HG03196 (cell line): Measurements from ENCODE around the gene MYD88.

Source experiments
- ATAC-seq: cut with Tn5 transposase; IDR thresholded peaks from one replicate; pipeline ENCODE4 v1.9.1; 2021; ENCODE audit not compliant: unreplicated experiment

The MYD88 gene

DNA sequence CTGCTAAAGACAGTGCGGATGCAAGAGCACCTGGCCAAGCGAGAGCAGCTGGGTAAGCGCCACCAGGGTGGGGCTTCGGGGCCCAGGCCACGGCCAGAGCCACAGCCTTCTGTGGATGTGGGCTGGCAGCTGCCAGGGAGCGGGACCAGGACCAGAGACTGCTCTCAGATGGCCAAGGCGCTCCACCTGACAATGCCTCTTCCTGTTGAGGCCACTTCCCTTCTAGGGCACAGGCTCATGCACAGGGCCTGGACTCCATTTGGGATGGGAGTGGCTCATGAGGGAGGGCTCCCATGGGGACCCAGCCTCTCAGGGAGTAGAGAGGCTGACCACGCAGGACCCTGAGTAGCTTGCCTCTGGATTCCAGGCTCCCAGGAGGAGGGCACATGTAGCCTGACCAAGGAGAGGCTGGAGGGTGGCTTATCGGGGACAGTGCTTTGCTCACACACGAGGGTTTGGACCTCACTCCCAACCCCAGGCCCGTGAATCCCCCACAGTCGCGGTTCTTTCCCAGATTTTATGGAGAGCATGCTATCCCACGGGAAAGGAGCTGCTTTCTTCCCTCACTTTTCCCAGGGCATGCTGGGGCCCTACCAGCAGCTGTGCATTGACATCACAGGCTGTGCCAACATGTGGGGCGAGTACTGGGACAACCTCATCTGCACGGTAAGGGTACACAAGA, 26.6 kb upstream of the MYD88 start:
- no peak for ATAC-seq

DNA sequence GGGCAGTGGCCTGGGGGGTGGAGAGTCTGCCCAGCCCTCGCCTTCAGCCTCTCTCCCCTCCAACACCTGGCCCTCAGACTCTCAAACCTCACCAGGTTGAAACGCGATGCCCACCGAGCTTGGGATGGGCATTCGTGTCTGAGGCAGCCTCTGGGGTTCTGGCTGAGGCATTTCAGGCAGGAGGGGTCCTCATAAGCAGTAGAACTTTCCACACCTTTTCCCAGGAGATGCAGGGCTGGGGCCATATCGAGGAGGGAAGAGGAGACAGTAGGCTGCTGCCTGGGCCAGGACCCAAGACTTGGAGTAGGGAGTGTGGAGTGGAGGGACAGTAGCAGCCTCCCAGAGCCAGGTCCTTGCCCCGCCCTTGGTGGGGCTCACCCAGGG, 26.1 kb upstream of the MYD88 start:
- no peak for ATAC-seq

DNA sequence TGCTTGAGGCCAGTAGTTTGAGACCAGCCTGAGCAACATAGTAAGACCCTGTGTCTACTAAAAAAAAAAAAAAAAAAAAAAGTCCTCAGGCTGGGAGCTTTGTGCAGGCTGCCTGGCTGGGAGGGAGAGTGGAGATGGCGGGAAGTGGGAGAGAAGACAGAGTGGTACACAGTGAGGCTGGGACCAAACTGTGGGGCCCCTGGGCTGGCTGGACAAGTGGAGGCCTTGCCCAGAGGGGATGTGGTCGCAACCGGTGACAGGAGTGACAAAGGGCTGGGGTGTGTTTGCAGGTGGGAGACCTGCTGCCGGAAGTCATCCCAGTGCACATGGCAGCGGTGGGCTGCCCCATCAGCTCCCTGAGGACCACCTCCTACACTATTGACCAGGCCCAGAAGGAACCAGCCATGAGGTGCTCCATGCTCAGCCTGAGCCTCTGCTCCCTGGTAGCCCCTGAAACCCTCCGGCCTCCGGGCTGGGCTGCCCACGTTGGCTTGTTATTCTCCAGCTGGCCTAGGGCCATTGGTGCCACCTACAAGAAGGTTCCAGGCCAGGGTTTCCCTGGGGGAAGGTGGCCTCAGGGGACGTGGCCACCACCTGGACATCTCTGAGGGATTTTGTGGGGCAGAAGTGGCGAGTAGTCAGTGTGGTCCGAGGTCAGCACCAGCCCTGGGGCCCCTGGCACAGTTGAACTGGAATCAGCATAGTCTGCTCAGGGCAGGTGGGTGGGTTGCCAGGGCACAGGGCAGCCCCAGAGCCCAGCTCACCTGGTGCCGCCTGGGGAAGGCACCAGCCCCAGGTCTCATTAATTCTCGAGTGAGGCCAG, 24.2 kb upstream of the MYD88 start:
- ATAC-seq: no peak

DNA sequence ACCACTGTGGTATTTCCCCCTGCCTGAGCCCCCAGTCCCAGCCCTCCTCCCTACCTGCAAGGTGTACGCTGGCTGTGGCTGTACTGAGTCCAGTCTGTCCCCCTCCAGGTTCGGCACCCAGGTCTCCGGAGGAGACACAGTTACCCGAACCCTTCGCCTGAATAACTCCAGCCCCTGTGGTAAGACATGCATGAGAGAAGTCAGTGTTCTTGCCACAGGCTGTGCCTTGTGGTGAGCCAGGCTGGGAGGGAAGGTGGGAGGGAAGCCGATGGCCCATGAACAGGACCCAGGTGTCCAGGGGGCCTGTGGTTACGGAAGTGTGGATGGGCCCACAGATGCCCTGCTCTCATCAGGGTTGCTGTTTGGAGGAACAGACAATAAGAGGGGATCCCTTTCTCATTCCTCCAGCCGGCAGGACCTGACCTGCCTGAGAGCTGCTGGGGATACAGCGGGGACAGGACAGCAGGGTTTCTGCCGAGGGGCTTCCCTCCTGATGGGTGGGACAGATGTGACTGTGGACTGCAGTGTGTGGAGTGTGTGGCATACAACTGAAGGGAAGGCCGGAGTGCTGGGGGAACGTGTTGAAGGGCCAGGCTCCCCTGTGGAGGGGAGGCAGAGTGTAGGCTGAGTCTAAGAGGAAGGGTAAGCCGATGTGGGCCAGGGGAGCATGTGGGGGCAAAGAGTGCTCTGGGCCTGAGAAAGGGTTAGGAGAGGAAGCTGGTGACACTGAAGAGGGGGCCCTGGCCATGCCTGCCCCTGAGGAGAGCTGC, 23.4 kb upstream of the MYD88 start:
- ATAC-seq: no peak

DNA sequence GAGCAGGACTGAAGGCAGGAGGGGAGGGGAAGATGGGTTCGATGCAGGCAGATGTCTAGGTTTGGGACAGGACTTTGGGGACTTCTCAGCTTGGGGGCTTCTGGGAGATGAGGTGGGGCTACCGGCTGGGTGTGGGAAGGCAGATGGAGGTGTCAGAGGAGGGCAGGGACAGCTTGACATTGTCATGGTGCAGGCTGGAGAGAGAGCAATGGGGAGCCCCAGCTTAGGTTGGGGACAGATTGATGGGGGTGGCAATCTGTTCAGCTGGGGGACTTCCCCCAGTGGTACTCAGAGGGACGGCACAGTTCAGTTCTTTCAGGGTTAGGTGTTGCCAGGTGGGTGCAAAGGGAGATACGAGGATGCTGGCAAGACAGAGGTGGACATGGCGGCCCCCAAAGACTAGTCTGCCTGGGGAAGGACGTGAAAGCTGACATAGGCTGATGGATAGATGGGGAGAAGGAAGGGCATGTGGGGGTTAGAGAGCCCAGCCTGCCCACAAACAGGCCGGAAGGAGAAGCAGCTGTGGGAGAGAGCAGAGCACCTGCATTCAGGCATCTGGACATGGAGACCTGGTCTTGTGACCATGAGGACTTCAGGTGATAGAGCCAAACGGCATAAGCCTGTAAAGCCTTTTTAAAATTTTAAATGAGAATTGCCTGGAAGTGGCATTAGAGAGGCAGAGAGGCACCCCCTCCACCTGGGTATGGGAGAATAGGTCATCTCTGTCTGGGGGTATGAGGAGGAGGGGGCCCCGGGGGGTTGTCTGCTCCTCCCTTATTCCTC, 22.6 kb upstream of the MYD88 start:
- no peak for ATAC-seq

DNA sequence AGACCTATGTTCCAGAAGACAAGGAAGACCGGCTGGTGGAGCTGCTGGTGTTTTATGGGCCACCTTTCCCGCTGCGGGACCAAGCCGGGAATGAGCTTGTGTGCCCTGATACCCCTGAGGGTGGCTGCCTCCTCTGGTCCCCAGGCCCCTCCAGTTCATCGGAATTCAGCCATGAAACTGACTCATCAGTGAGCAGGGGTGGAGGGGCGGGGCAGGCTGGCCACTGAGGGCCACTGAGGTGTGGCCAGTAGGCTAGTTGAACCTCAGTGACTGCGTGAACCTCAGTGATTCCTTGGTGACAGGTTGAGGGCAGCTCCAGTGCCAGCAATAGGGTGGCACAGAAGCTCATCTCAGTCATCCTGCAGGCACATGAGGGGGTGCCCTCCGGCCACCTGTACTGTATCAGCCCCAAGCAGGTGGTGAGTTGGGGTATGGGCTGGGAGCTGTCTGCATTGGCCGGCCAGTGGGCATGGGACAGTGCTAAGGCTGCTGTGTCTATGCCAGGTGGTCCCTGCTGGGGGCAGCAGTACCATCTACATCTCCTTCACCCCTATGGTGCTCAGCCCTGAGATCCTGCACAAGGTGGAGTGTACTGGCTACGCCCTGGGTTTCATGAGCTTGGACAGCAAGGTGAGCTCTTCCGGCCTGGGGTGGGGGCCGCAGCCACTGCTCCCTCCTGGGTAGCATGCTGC, 21.8 kb upstream of the MYD88 start:
- ATAC-seq: no peak

DNA sequence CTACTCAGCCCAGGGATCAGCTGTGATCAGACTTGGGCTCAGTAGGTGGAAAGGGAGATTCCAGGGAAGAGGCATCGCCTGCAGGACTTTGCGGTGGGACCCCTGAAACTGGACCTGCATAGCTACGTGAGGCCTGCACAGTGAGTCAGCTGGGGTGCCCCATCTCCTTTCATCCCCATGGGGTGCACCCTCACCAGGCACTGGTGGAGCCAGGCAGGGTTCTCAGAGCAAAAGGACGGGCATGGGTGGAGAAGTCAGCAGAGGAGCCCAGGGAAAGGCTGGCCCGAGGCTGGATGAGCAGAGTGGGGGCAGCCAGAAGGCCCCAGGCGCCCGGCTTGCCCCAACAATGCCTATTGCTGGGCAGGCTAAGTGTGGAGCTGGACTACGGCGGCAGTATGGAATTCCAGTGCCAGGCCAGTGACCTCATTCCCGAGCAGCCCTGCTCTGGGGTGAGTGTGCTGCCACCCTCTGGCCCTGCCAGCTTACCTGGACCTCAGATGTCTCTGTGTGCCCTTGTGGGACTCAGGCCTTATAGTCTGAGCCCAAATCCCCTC, 21.2 kb upstream of the MYD88 start:
- no peak for ATAC-seq

DNA sequence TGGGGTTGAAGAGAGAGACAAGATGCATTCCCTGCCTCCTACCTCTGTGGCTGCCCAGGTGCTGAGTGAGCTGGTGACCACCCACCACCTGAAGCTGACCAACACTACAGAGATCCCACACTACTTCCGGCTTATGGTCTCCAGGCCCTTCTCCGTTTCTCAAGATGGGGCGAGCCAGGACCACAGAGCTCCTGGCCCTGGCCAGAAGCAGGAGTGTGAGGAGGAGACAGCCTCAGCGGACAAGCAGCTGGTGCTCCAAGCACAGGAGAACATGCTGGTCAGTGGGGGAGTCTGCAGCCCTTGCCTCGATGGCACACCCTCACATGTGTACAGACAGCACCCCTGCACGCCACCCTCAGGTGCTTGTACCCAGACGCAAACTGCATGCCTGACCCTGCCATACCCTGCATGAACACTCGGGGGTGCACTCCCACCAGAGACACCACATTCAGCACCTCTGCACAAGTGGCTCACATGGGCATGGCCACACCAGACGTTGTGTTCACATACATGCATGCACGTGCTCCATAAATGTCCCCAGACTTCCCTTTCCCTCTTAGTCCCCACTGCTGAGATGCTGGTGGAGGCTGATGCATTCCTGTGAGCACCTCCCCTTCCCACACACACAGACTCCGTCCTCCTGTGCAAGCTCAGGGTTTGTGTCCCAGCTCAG, 20.6 kb upstream of the MYD88 start:
- peak; percentile 60 for ATAC-seq

DNA sequence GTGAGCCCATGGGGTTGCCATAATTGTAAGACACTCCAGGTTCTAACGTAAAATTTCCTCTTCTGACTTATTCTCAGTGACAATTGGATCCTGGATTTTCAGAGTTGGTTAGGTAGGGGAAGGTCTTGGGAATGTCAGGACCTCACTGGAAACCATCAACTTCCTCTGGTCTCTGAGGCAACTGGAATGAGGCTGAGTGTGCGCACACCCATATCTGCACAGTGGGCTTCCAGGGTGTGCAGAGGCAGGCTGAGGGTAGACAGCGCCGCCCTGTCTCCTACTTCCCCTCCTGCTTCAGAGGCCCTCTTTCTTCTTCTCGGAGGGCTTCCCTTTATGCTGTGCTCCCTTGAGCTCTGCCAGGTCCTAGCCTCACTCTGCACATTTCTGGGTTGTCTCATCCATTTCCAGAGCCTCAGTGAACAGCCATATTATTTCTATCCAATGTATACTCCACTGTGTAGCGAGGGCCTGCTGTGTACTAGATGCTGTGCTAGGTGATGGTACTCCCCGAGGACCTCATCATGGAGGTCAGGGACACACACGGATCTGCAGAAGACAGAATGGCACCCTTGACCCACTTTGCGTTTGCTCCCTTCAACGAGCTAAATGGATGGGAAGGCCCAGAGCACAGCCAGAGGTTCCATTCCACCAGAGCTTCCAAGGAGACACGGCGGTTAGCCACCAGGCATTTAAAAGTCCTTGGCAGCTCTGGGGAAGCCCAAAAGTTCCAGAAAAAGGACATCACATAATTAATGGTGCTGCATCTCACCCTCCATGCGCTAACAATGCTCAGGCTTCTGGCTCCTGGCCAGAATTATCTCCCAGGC, 19.8 kb upstream of the MYD88 start:
- no peak for ATAC-seq

DNA sequence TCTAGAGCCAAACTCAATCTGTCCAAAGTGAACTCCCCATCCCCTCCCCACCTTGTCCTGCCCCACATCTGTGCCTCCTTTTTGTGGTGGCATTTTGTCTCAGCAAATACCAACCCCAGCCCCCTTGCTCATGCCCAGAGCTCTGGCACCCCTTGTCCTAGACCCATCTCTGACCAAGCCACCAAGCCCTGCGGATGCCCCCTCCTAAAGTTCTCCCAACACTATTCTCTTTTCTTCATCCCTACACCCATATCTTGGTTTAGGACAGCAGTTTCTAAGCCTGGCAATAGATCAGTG, 19.3 kb upstream of the MYD88 start:
- ATAC-seq: no peak

DNA sequence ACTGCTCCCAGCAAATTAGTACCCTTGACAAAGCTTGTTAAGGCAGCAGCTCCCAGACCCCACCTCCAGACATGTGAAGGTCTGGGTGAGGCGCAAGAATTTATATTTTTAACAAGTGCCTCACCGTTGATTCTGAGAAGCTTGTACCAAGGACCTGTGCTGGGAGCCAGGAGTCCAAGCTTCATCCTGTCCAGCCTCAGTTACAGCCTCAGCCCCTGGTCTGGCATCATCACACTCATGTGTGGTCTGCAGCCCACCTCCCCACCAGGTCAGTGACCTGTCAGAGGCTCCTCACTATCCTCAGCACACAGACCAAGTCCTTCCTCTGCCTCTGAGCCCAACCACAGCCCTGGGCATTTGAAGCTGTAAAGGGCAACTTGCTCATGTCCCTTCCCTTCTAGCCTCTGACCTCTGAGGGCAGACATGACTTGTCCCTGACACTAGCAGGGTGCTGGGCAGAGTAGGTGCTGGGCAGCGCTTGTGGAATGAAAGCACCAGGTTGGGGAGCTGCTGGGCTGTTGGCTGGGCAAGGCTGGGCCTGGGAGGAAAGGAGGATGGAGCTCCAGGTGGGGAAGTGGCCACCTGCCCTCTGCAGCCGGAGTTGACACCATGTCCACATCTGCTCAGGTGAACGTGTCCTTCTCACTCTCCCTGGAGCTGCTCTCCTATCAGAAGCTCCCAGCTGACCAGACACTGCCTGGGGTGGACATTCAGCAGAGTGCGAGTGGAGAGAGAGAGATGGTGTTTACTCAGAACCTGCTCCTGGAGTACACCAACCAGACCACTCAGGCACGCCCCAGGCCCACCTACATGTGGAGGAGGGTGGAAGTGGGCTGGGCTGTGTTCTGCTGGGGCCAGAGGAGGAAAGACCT, 18.4 kb upstream of the MYD88 start:
- no peak for ATAC-seq

DNA sequence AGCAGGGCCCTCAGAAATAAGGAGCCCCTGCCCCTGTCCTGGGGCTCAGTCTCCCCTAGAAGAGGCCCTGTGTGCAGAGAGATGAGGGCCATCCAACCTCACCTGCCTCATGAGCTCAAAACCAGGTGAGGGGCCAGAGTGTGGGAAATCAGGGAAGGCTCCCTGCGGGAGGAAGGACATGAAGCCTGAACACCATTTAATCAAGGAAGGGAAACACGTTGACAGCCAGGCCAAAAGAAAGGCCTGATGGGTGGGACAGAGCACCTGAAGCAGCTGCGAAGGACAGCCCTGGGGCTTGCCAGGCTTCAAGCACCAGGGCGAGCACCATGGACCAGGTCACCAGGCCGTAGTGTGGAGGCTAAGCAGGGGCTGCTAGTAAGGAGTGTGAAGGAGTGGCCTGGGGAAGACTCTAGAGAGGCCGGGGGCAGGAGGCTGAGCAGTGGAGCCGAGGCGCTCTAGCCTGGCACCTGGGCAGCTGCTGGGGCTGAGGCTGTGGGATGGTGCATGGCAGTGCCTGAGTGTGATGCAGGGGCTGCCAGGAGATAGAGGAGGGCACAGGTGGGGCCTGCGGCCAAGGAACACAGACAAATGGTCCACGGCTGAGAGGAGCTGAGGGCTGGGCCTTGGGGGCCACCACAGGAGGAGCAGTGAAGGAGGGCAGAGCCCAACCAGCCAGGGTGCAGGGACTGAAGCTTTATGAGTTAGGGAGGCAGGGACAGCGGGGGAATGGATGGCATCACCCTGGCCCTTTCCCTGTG, 17.6 kb upstream of the MYD88 start:
- ATAC-seq: no peak

DNA sequence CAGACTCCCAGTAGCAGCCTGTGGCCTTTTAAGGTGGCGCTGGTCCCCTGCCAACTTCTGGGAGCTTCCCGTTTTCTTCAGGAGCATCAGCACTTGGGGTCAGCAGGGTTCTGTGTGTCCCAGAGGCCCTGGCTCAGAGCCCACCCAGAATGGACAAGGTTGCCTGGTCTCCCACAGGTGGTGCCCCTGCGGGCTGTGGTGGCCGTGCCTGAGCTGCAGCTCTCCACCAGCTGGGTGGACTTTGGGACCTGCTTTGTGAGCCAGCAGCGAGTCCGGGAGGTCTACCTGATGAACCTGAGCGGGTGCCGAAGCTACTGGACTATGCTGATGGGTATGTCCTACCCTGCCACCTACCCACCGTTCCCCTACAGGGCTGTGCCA, 17.0 kb upstream of the MYD88 start:
- no peak for ATAC-seq

DNA sequence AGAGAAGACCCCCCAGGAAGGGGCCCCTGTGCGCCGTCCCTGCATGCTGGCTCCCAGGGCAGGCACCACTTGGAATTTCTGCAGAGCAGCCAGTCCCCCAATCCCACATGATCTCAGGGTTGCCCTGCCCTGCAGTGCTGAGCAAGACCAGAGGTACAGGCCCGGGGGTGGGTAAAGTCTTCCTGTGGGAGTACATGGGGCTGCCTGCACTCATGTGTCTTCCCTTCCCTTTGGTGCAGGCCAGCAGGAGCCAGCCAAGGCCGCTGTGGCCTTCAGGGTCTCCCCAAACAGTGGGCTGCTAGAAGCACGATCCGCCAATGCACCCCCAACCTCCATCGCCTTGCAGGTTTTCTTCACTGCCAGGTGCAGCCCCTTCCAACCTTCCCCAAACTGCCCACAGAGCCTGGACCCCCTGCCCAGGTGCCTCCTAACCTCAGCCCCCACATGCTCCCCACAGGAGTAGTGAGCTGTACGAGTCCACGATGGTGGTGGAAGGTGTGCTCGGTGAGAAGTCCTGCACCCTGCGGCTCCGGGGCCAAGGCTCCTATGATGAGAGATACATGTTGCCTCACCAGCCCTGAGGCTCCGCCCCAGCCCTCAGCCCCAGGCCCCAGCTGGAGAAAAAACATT, 16.5 kb upstream of the MYD88 start:
- no peak for ATAC-seq

DNA sequence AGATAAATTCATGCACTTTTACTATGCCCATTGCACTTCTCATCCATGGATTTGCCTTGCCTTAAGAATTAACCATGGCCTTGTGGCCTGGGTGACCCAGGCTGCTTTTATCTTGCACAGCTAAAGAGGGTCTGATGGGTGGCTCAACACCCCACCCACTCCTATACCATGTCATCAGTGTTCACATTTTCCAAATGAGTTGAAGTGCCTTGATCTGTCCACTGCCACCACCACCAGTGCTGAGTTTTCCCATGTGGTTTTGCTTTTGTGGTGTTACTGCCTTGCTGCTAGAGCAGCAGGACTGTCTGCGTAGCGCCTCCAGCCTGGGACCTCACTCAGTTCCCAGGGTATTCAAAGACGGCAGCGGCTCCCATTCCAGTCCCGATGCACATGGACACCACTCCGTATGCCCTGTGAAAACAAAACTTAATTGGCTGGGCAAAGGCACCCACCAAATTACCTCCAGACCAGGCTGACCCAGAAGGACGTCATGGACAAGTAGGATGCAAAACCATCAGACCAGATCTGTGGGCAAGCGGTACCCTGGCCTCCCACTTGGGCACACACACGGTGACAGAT, 15.7 kb upstream of the MYD88 start:
- no peak for ATAC-seq

DNA sequence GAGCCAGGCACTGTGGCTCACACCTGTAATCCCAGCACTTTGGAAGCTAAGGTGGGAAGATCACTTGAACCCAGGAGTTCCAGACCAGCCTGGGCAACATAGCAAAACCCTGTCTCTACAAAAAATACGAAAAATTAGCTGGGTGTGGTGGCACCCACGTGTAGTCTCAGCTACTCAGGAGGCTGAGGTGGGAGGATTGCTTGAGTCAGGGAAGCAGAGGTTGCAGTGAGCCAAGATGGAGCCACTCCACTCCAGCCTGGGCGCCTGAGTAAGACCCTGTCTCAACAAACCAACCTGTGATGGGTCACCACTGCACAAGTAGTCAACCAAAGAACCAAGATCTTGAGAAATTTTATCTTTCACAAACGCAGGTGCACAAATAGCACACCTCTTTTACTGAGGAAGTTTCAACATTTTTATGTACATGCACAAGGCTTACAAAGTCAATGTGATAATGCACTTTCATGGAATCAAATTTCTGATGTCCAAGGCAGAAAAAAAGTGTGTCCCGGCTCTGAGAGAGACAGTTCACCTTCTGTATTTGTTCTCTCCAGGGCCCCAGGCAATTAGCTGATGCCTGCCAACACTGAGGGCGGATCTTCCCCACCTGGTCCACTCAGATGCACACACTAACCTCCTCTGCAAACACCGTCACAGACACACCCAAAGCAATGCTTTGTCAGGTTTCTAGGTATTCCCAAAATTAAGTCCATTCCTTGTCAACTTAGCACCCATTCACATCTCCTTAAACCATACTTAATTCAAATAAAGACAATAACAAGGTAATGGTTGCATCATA, 13.9 kb upstream of the MYD88 start:
- no peak for ATAC-seq
